GM15510 (cell line): ENCODE data around the gene ELOVL6.

ENCODE experiments used
- POLR2A ChIP-seq: IDR thresholded peaks from 3 replicates; pipeline ENCODE4 v1.6.1; 2011; ENCODE audit warnings: borderline replicate concordance; ENCODE audit not compliant: insufficient read length; ENCODE audit errors: extremely low read depth

ELOVL6 gene

GRCh38 chr4:110197529-110198042 is 829 bp downstream of the ELOVL6 start:
- peak; percentile 58 for TF ChIP-seq POLR2A

- TF ChIP-seq POLR2A, result peak; percentile 43
These were observed 1.4 kb downstream of the ELOVL6 start for GRCh38 chr4:110196871-110197528.

- TF ChIP-seq POLR2A, result peak; percentile 68
These were observed 2.1 kb downstream of the ELOVL6 start for GRCh38 chr4:110196206-110196870.

- TF ChIP-seq POLR2A, result no peak
These were observed 2.7 kb downstream of the ELOVL6 start for GRCh38 chr4:110195561-110196205.

GRCh38 chr4:110193822-110194761 is 4.3 kb downstream of the ELOVL6 start:
- TF ChIP-seq POLR2A, result peak; percentile 79

- TF ChIP-seq POLR2A, result no peak
These were observed 8.2 kb downstream of the ELOVL6 start for GRCh38 chr4:110190249-110190648.

- TF ChIP-seq POLR2A, result no peak
These were observed 10.3 kb downstream of the ELOVL6 start for GRCh38 chr4:110188113-110188512.

GRCh38 chr4:110184791-110185155 is 13.6 kb downstream of the ELOVL6 start:
- TF ChIP-seq POLR2A, result no peak

GRCh38 chr4:110184140-110184790 is 14.2 kb downstream of the ELOVL6 start:
- no peak for TF ChIP-seq POLR2A

GRCh38 chr4:110183643-110184042 is 14.8 kb downstream of the ELOVL6 start:
- TF ChIP-seq POLR2A, result no peak

- no peak for TF ChIP-seq POLR2A
These were observed 15.4 kb downstream of the ELOVL6 start for GRCh38 chr4:110183058-110183457.

GRCh38 chr4:110181890-110182289 is 16.5 kb downstream of the ELOVL6 start:
- no peak for TF ChIP-seq POLR2A

- no peak for TF ChIP-seq POLR2A
These were observed 22.8 kb downstream of the ELOVL6 start for GRCh38 chr4:110175634-110176033.

- no peak for TF ChIP-seq POLR2A
These were observed 25.4 kb downstream of the ELOVL6 start for GRCh38 chr4:110172972-110173371.
